PFSK-1 (cell line): ENCODE results near the gene ACTG1.

Source experiments
- FOXP2 ChIP-seq: optimal IDR thresholded peaks from 2 replicates; pipeline ENCODE3; 2011; ENCODE audit warnings: borderline replicate concordance, control low read depth, inconsistent platforms; ENCODE audit not compliant: insufficient read depth; ENCODE audit errors: extremely low read length, extremely low read depth
- POLR2AphosphoS5 ChIP-seq: IDR thresholded peaks from 2 replicates; pipeline ENCODE4 v1.6.1; 2012; ENCODE audit warnings: low read depth, mild to moderate bottlenecking, control low read depth, low read length, moderate library complexity
- REST ChIP-seq, 2 experiments: IDR thresholded peaks; 2 replicates each; pipeline versions ENCODE4 v1.6.1 to v1.8.0; 2011 to 2012; ENCODE audit warnings: low read depth in 2 of 2, low read length in 2 of 2, control low read depth in 1 of 2, inconsistent platforms in 1 of 2, mild to moderate bottlenecking in 1 of 2, moderate library complexity in 1 of 2; ENCODE audit not compliant: insufficient read depth in 1 of 2
- SIN3A ChIP-seq: IDR thresholded peaks from 2 replicates; pipeline ENCODE4 v1.6.1; 2012; ENCODE audit warnings: mild to moderate bottlenecking, low read length, moderate library complexity, borderline replicate concordance; ENCODE audit not compliant: insufficient read depth
- TAF1 ChIP-seq: IDR thresholded peaks from 2 replicates; pipeline ENCODE4 v1.6.1; 2012; ENCODE audit warnings: low read length, control low read depth, borderline replicate concordance; ENCODE audit not compliant: insufficient read depth

ACTG1 gene

GRCh38 chr17:81550285-81550684, 37.7 kb upstream of the ACTG1 start:
- no peak for TF ChIP-seq SIN3A

- TF ChIP-seq REST (IDR thresholded peaks at IDR 0.05; ENCODE audit: insufficient read depth in 1 of 2, low read depth in 2 of 2, low read length in 2 of 2) (no peak), SIN3A (no peak), FOXP2 (no peak), TAF1 (no peak)
Observed at GRCh38 chr17:81549826-81550225, 37.2 kb upstream of the ACTG1 start.

DNA sequence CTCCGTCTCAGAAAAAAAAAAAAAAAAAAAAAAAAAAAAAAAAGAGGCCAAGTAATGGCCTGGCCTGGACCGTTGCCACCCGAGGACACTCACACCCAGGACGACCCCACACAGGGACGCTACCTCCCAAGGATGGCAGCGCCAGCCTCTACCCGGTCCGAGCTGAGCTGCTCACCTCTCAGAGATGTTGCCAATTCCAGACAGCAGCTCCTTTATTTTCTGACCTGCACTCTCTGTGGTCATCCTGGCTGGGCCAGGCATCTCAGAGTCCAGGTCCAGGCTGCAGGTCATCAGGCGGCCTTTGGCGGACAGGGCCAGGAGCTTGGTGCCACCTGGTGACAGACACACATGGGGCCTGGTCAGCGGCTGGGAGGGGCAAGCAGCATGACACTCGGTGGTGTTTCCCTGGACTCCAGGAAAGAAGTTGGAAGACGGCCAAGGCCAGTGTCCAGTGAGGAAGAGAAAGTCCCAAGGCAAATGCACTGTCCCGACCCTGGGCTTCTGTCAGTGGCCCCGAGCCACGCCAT, 36.5 kb upstream of the ACTG1 start:
- no peak for TF ChIP-seq REST (IDR thresholded peaks at IDR 0.05; ENCODE audit: insufficient read depth in 1 of 2, low read depth in 2 of 2, low read length in 2 of 2)
- no peak for TF ChIP-seq TAF1
- no peak for TF ChIP-seq POLR2AphosphoS5
- TF ChIP-seq SIN3A, result no peak
- TF ChIP-seq FOXP2, result no peak

GRCh38 chr17:81547614-81547982, 35.0 kb upstream of the ACTG1 start:
- no peak for TF ChIP-seq POLR2AphosphoS5
- TF ChIP-seq SIN3A, result no peak
- no peak for TF ChIP-seq FOXP2
- no peak for TF ChIP-seq REST (IDR thresholded peaks at IDR 0.05; ENCODE audit: insufficient read depth in 1 of 2, low read depth in 2 of 2, low read length in 2 of 2)

DNA sequence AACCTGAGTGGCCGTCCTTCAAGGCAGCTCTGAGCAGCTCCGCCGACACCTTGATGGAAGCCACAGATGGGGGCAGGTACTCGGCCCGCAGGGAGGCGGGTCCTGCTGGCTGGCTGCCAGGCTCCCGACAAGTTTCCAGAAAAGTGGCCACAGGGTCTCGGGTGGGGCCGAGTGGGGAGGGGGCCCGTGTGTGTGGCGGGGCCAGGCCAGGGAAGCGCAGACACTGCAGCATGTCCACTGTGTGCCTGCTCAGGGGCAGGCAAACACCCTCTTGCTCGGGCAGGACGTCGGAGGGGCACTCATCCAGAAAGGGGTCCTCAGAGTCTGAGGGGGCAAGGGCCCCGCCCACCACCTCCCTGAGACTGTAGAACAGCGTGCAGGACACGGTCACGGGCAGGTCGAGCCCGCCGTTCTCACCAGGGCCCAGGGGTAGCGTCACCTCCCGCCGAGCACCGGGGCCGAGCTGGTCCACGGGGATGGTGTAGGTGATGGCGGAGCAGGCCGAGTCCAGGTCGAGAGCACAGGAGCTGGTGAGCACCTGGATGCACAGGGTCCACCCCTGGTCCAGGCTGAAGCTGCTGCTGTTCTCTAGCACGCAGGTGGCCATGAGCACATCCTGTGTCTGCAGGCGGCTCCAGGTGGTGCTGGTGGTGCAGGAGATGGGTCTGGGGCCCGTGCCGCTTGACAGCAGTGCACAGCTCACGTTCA, 34.5 kb upstream of the ACTG1 start:
- no peak for TF ChIP-seq TAF1
- no peak for TF ChIP-seq FOXP2
- no peak for TF ChIP-seq POLR2AphosphoS5
- TF ChIP-seq REST (IDR thresholded peaks at IDR 0.05; ENCODE audit: insufficient read depth in 1 of 2, low read depth in 2 of 2, low read length in 2 of 2), result no peak
- TF ChIP-seq SIN3A, result no peak
